GM19324 (cell line): ENCODE measurements around the gene PSD2.

Experiments
- ATAC-seq: cut with Tn5 transposase; IDR thresholded peaks from one replicate; pipeline ENCODE4 v1.9.1; 2021; ENCODE audit warnings: mild to moderate bottlenecking, moderate library complexity; ENCODE audit not compliant: unreplicated experiment, low FRiP score

Gene PSD2

GRCh38 chr5:139871614-139872013, 76.0 kb downstream of the PSD2 start:
- ATAC-seq: no peak

GRCh38 chr5:139872052-139872766, 76.6 kb downstream of the PSD2 start:
- no peak for ATAC-seq

- ATAC-seq: no peak
These were observed 77.5 kb downstream of the PSD2 start for GRCh38 chr5:139872851-139873794.

- ATAC-seq: no peak
These were observed 80.3 kb downstream of the PSD2 start for GRCh38 chr5:139875957-139876356.

GRCh38 chr5:139877129-139877597, 81.6 kb downstream of the PSD2 start:
- no peak for ATAC-seq

- ATAC-seq: no peak
These were observed 82.5 kb downstream of the PSD2 start for GRCh38 chr5:139878093-139878492.

GRCh38 chr5:139880416-139881142, 85.0 kb downstream of the PSD2 start:
- ATAC-seq: no peak

GRCh38 chr5:139881143-139881733, 85.6 kb downstream of the PSD2 start:
- no peak for ATAC-seq

- no peak for ATAC-seq
These were observed 86.7 kb downstream of the PSD2 start for GRCh38 chr5:139882316-139882715.

- no peak for ATAC-seq
These were observed 87.4 kb downstream of the PSD2 start for GRCh38 chr5:139882961-139883539.

- no peak for ATAC-seq
These were observed 88.5 kb downstream of the PSD2 start for GRCh38 chr5:139884144-139884543.

- ATAC-seq: no peak
These were observed 89.1 kb downstream of the PSD2 start for GRCh38 chr5:139884734-139885133.

GRCh38 chr5:139885172-139885856, 89.7 kb downstream of the PSD2 start:
- ATAC-seq: no peak

GRCh38 chr5:139885857-139886208, 90.2 kb downstream of the PSD2 start:
- ATAC-seq: no peak

- ATAC-seq: no peak
These were observed 90.6 kb downstream of the PSD2 start for GRCh38 chr5:139886213-139886612.

GRCh38 chr5:139888370-139888769, 92.8 kb downstream of the PSD2 start:
- ATAC-seq: no peak

GRCh38 chr5:139889410-139889809, 93.8 kb downstream of the PSD2 start:
- ATAC-seq: no peak

- ATAC-seq: no peak
These were observed 98.3 kb downstream of the PSD2 start for GRCh38 chr5:139893873-139894272.
